ENCODE results near the gene CLASP2. TPM values are rescaled to one million over a fixed set of nuclear protein-coding genes. Genes with fewer than 3 reads are reported as not detected.

CLASP2 gene
- total RNA-seq, 1 experiment from 2014 or later, result 40.4 TPM

GRCh38 chr3:33629219-33629618 lies 88.8 kb downstream of the CLASP2 start:
- no TSS peak for BruUV-seq (replicated peaks)
- ATAC-seq, result no peak
- Histone ChIP-seq H3K9me3 (ENCODE audit: control insufficient read depth, insufficient read depth, low read depth, low read length) (no peaks in the 10 kb centered on the region), H3K4me1 (ENCODE audit: control insufficient read depth, insufficient read depth, low read length) (no peaks in the 10 kb centered on the region), H3K36me3 (ENCODE audit: control insufficient read depth, insufficient read depth, low read length) (no peaks in the 10 kb centered on the region; the same call in 1 of the 2 replicates), H3K27ac (ENCODE audit: low read length) (no peak overlapping the region), H3K4me3 (ENCODE audit: low read depth in 2 of 2, low read length in 2 of 2) (no peak overlapping the region), H3K27me3 (ENCODE audit: control insufficient read depth, insufficient read depth, low read length) (no peaks in the 10 kb centered on the region)
- CTCF ChIA-PET, result no interaction called here
- no peak for DNase-seq (ENCODE audit: low read depth, low spot score)
- POLR2A ChIA-PET, result no interaction called here
- TF ChIP-seq CTCF (IDR thresholded peaks at IDR 0.05) (no peak), POLR2AphosphoS5 (IDR thresholded peaks at IDR 0.05; ENCODE audit: low read depth, low read length) (no peak), REST (IDR thresholded peaks at IDR 0.05; ENCODE audit: insufficient read depth in 1 of 2, low read depth in 2 of 2, low read length in 1 of 2) (no peak), TCF7L2 (IDR thresholded peaks at IDR 0.05; ENCODE audit: low read depth, low read length) (no peak), SIN3A (IDR thresholded peaks at IDR 0.05; ENCODE audit: borderline replicate concordance, insufficient read depth, low read depth, low read length) (no peak)
- intact Hi-C loops (cut with micrococcal nuclease; ENCODE audit: unreplicated experiment) (no loop called here), in situ Hi-C loops (cut with HindIII; ENCODE audit: low pct_unique_long_range_greater_than_20kb, low sequenced_read_pairs) (no loop called here)

GRCh38 chr3:33624756-33625155 lies 93.3 kb downstream of the CLASP2 start:
- Histone ChIP-seq H3K27ac (ENCODE audit: low read length) (no peak overlapping the region), H3K36me3 (ENCODE audit: control insufficient read depth, insufficient read depth, low read length) (no peaks in the 10 kb centered on the region; the same call in 1 of the 2 replicates), H3K27me3 (ENCODE audit: control insufficient read depth, insufficient read depth, low read length) (no peaks in the 10 kb centered on the region), H3K4me1 (ENCODE audit: control insufficient read depth, insufficient read depth, low read length) (no peaks in the 10 kb centered on the region), H3K9me3 (ENCODE audit: control insufficient read depth, insufficient read depth, low read depth, low read length) (no peaks in the 10 kb centered on the region), H3K4me3 (ENCODE audit: low read depth in 2 of 2, low read length in 2 of 2) (no peak overlapping the region)
- DNase-seq (ENCODE audit: low read depth, low spot score) (no peak), ATAC-seq (no peak)
- POLR2A ChIA-PET, result no interaction called here
- CTCF ChIA-PET, result no interaction called here
- no peak for TF ChIP-seq REST (IDR thresholded peaks at IDR 0.05; ENCODE audit: insufficient read depth in 1 of 2, low read depth in 2 of 2, low read length in 1 of 2)
- no peak for TF ChIP-seq POLR2AphosphoS5 (IDR thresholded peaks at IDR 0.05; ENCODE audit: low read depth, low read length)
- TF ChIP-seq TCF7L2 (IDR thresholded peaks at IDR 0.05; ENCODE audit: low read depth, low read length), result no peak
- TF ChIP-seq SIN3A (IDR thresholded peaks at IDR 0.05; ENCODE audit: borderline replicate concordance, insufficient read depth, low read depth, low read length), result no peak
- TF ChIP-seq CTCF (IDR thresholded peaks at IDR 0.05), result no peak
- intact Hi-C loops (cut with micrococcal nuclease; ENCODE audit: unreplicated experiment), result no loop called here
- in situ Hi-C loops (cut with HindIII; ENCODE audit: low pct_unique_long_range_greater_than_20kb, low sequenced_read_pairs), result no loop called here
- no TSS peak for BruUV-seq (replicated peaks)

Measured in Panc1 (cell line).